Thyroid gland (tissue), 4 donors: ENCODE measurements around the gene DLX6. TPM values are rescaled to one million over a fixed set of nuclear protein-coding genes. Genes with fewer than 3 reads are reported as not detected.

Source experiments
- DNase-seq, 2 donors: peaks; one replicate each; pipeline ENCODE4 v3.0.0-alpha.2; 2019
- H3K27ac ChIP-seq, 3 donors: fragments of 200-600 bp; sonication (generic); 1 replicate in 2 of 3; 2 replicates in 1 of 3; pipeline ENCODE4 v1.5.1; 2016 to 2019; ENCODE audit warnings: mild to moderate bottlenecking in 1 of 3, moderate library complexity in 1 of 3
- H3K27me3 ChIP-seq: fragments of 200-600 bp; sonication (generic); one replicate; pipeline ENCODE4 v1.5.1; 2019
- H3K36me3 ChIP-seq, 2 donors: fragments of 200-600 bp; sonication (generic); one replicate each; pipeline ENCODE4 v1.5.1; 2016 to 2019
- H3K4me1 ChIP-seq, 2 donors: fragments of 200-600 bp; sonication (generic); one replicate each; pipeline ENCODE4 v1.5.1; 2017 to 2019
- H3K4me3 ChIP-seq, 3 donors: fragments of 200-600 bp; sonication (generic); replicated peaks in 1 of 3; 1 replicate in 2 of 3; 2 replicates in 1 of 3; pipeline ENCODE4 v1.5.1; 2016; ENCODE audit warnings: mild to moderate bottlenecking in 1 of 3
- H3K9me3 ChIP-seq: fragments of 200-600 bp; sonication (generic); one replicate; pipeline ENCODE4 v1.5.1; 2017
- CTCF ChIP-seq, 6 experiments: fragments of 200-600 bp in 3 of 6; fragments of 450-650 bp in 3 of 6; sonication (generic) in 3 of 6; IDR thresholded peaks; one replicate each; pipeline ENCODE4 v1.5.1; 2016 to 2019; ENCODE audit warnings: antibody characterized with exemption in 6 of 6, mild to moderate bottlenecking in 2 of 6, inconsistent platforms in 1 of 6, moderate library complexity in 1 of 6
- POLR2A ChIP-seq, 2 donors: fragments of 450-650 bp; IDR thresholded peaks; one replicate each; pipeline ENCODE4 v1.6.1; 2017; ENCODE audit warnings: antibody characterized with exemption in 2 of 2, mild to moderate bottlenecking in 2 of 2, moderate library complexity in 1 of 2
- WGBS, 2 donors: methylation state at CpG; one replicate each; pipeline ENCODE4 v1.1.5; 2017; 5-methylcytosine and 5-hydroxymethylcytosine counted together
- intact Hi-C: fragments of 100-400 bp; cut with DNase I; formaldehyde crosslinking; loops from one replicate; pipeline ENCODE4 v1.15.1; 2023
- total RNA-seq, 4 donors: library from RNA; depleted of rRNA; stranded (reverse); fragments of >200 nt; gene quantifications; one replicate each; pipeline ENCODE4 v1.2.3, GENCODE V29; 2016

DLX6 gene
- total RNA-seq, 4 donors from 2014 or later, result 0.81 TPM; not detected in 3

- no peaks in the 10 kb centered on the region for H3K9me3 ChIP-seq
- peaks cover 40% of the 10 kb centered on the region for H3K27me3 ChIP-seq
- no peaks in the 10 kb centered on the region for H3K36me3 ChIP-seq
- 20 to 24% methylated on average over 1 of the region's 1 CpG for WGBS, 2 donors
- H3K27ac ChIP-seq, result no peak overlapping the region
- intact Hi-C loops, result no loop called here
- no peak for TF ChIP-seq POLR2A (IDR thresholded peaks at IDR 0.05)
- TF ChIP-seq CTCF (IDR thresholded peaks at IDR 0.05), result no peak
- no peak overlapping the region for H3K4me3 ChIP-seq
- peaks cover 0 to 3% of the 10 kb centered on the region in 2 donors for H3K4me1 ChIP-seq
- no peak for DNase-seq
Observed at GRCh38 chr7:97011104-97011503, 5.8 kb downstream of the DLX6 start.

GRCh38 chr7:97011536-97012364, 6.4 kb downstream of the DLX6 start:
- no peak for DNase-seq
- 23 to 29% methylated on average over 15 of the region's 15 CpGs for WGBS, 2 donors
- H3K9me3 ChIP-seq, result no peaks in the 10 kb centered on the region

GRCh38 chr7:97012365-97013133, 7.2 kb downstream of the DLX6 start:
- no peak for DNase-seq
- H3K4me3 ChIP-seq, result no peak overlapping the region
- TF ChIP-seq POLR2A (IDR thresholded peaks at IDR 0.05) (no peak), CTCF (IDR thresholded peaks at IDR 0.05) (no peak)
- intact Hi-C loops, result no loop called here
- 12 to 18% methylated on average over 21 of the region's 21 CpGs for WGBS, 2 donors
- H3K27me3 ChIP-seq, result peaks cover 36% of the 10 kb centered on the region
- peaks cover 0 to 13% of the 10 kb centered on the region in 2 donors for H3K4me1 ChIP-seq
- no peak overlapping the region for H3K27ac ChIP-seq
- no peaks in the 10 kb centered on the region for H3K9me3 ChIP-seq
- H3K36me3 ChIP-seq, result no peaks in the 10 kb centered on the region

More at GRCh38 chr7:97011536-97012364, 6.4 kb downstream of the DLX6 start:
- Histone ChIP-seq H3K4me1 (peaks cover 0 to 5% of the 10 kb centered on the region in 2 donors), H3K27ac (no peak overlapping the region), H3K4me3 (no peak overlapping the region), H3K27me3 (peaks cover 39% of the 10 kb centered on the region), H3K36me3 (no peaks in the 10 kb centered on the region)
- intact Hi-C loops, result no loop called here
- no peak for TF ChIP-seq CTCF (IDR thresholded peaks at IDR 0.05)
- no peak for TF ChIP-seq POLR2A (IDR thresholded peaks at IDR 0.05)

- intact Hi-C loops, result no loop called here
- peaks cover 40% of the 10 kb centered on the region for H3K27me3 ChIP-seq
Observed at GRCh38 chr7:97013134-97013844, 7.9 kb downstream of the DLX6 start.

More at GRCh38 chr7:97013134-97013844, 7.9 kb downstream of the DLX6 start:
- H3K4me3 ChIP-seq, result no peak overlapping the region
- TF ChIP-seq CTCF (IDR thresholded peaks at IDR 0.05) (no peak), POLR2A (IDR thresholded peaks at IDR 0.05) (no peak)
- H3K27ac ChIP-seq, result no peak overlapping the region
- no peaks in the 10 kb centered on the region for H3K36me3 ChIP-seq
- peaks cover 0 to 19% of the 10 kb centered on the region in 2 donors for H3K4me1 ChIP-seq
- 12 to 29% methylated on average over 19 to 20 of the region's 20 CpGs for WGBS, 2 donors
- no peaks in the 10 kb centered on the region for H3K9me3 ChIP-seq
- no peak for DNase-seq
